ENCODE measurements around the gene CSPG5.

The CSPG5 gene

GRCh38 chr3:47586746-47587145 is 8.1 kb upstream of the CSPG5 start:
- no peak for DNase-seq

- no peak for DNase-seq
Measured at GRCh38 chr3:47583320-47584075, 4.8 kb upstream of the CSPG5 start.

- no peak for DNase-seq
Measured at GRCh38 chr3:47581835-47582234, 3.2 kb upstream of the CSPG5 start.

GRCh38 chr3:47581422-47581821 is 2.8 kb upstream of the CSPG5 start:
- no peak for DNase-seq

- DNase-seq, result no peak
Measured at GRCh38 chr3:47580481-47580880, 1.8 kb upstream of the CSPG5 start.

- DNase-seq, result no peak
Measured at GRCh38 chr3:47579875-47580274, 1.2 kb upstream of the CSPG5 start.

- DNase-seq, result peak; percentile 62
Measured at GRCh38 chr3:47578119-47578632, 489 bp downstream of the CSPG5 start.

GRCh38 chr3:47577583-47578118 is 1.0 kb downstream of the CSPG5 start:
- no peak for DNase-seq

GRCh38 chr3:47573190-47574172 is 5.2 kb downstream of the CSPG5 start:
- DNase-seq, result no peak

- no peak for DNase-seq
Measured at GRCh38 chr3:47571391-47572175, 7.1 kb downstream of the CSPG5 start.

- no peak for DNase-seq
Measured at GRCh38 chr3:47568901-47569300, 9.8 kb downstream of the CSPG5 start.

GRCh38 chr3:47567149-47567548 is 11.5 kb downstream of the CSPG5 start:
- no peak for DNase-seq

GRCh38 chr3:47566667-47567066 is 12.0 kb downstream of the CSPG5 start:
- DNase-seq, result no peak

GRCh38 chr3:47565734-47566550 is 12.7 kb downstream of the CSPG5 start:
- no peak for DNase-seq

GRCh38 chr3:47556351-47556750 is 22.3 kb downstream of the CSPG5 start:
- no peak for DNase-seq

- no peak for DNase-seq
Measured at GRCh38 chr3:47554335-47554734, 24.3 kb downstream of the CSPG5 start.

- no peak for DNase-seq
Measured at GRCh38 chr3:47553407-47553806, 25.3 kb downstream of the CSPG5 start.

- DNase-seq, result peak; percentile 43
Measured at GRCh38 chr3:47542471-47543173, 36.0 kb downstream of the CSPG5 start.

- no peak for DNase-seq
Measured at GRCh38 chr3:47541583-47542108, 37.0 kb downstream of the CSPG5 start.

GRCh38 chr3:47540281-47540680 is 38.4 kb downstream of the CSPG5 start:
- DNase-seq, result no peak

GRCh38 chr3:47536967-47537366 is 41.7 kb downstream of the CSPG5 start:
- no peak for DNase-seq
